ENCODE results near the gene TMPO. TPM values are rescaled to one million over a fixed set of nuclear protein-coding genes. Genes with fewer than 3 reads are reported as not detected.
A peak's percentile ranks its signal among the peaks of the same experiment; 100 is the strongest.

The TMPO gene
- total and polyA plus RNA-seq, 5 donors from 2014 or later: 40.3 to 105 (median 62.4) TPM

GRCh38 chr12:98581101-98581500 lies 65.7 kb downstream of the TMPO start:
- Histone ChIP-seq H3K9me3 (ENCODE audit: control insufficient read depth in 2 of 2, low read length in 2 of 2) (no peaks in the 10 kb centered on the region), H3K36me3 (ENCODE audit: control insufficient read depth, insufficient read depth, low read length) (no peaks in the 10 kb centered on the region), H3K4me3 (ENCODE audit: low read depth, low read length) (no peak overlapping the region), H3K27me3 (ENCODE audit: control insufficient read depth, insufficient read depth, low read length) (no peaks in the 10 kb centered on the region), H3K4me1 (ENCODE audit: control insufficient read depth, insufficient read depth, low read length, poor library complexity, severe bottlenecking) (no peaks in the 10 kb centered on the region), H3K27ac (ENCODE audit: insufficient read depth, low read length, poor library complexity, severe bottlenecking) (no peak overlapping the region)
- no peak for ATAC-seq (ENCODE audit: low read depth in 2 of 2)
- no peak overlapping the region for H3K27ac Mint-ChIP-seq
- H3K9me3 Mint-ChIP-seq: peaks cover 0 to 2% (median 0%) of the 10 kb centered on the region in 7 donors
- H3K4me1 Mint-ChIP-seq: no peaks in the 10 kb centered on the region
- peaks cover 4% of the 10 kb centered on the region for H3K36me3 Mint-ChIP-seq
- DNase-seq: no peak
- no peak overlapping the region for H3K4me3 Mint-ChIP-seq
- peaks cover 4% of the 10 kb centered on the region for H3K27me3 Mint-ChIP-seq

GRCh38 chr12:98582093-98582492 lies 66.7 kb downstream of the TMPO start:
- no peaks in the 10 kb centered on the region for H3K27me3 ChIP-seq (ENCODE audit: control insufficient read depth, insufficient read depth, low read length)
- Mint-ChIP-seq H3K27ac (no peak overlapping the region), H3K36me3 (no peaks in the 10 kb centered on the region), H3K4me3 (no peak overlapping the region), H3K9me3 (peaks cover 0 to 2% (median 0%) of the 10 kb centered on the region in 7 donors), H3K4me1 (no peaks in the 10 kb centered on the region), H3K27me3 (no peaks in the 10 kb centered on the region)
- no peak overlapping the region for H3K27ac ChIP-seq (ENCODE audit: insufficient read depth, low read length, poor library complexity, severe bottlenecking)
- ATAC-seq (ENCODE audit: low read depth in 2 of 2): no peak
- H3K9me3 ChIP-seq (ENCODE audit: control insufficient read depth in 2 of 2, low read length in 2 of 2): no peaks in the 10 kb centered on the region
- no peaks in the 10 kb centered on the region for H3K4me1 ChIP-seq (ENCODE audit: control insufficient read depth, insufficient read depth, low read length, poor library complexity, severe bottlenecking)
- no peak for DNase-seq
- no peaks in the 10 kb centered on the region for H3K36me3 ChIP-seq (ENCODE audit: control insufficient read depth, insufficient read depth, low read length)
- no peak overlapping the region for H3K4me3 ChIP-seq (ENCODE audit: low read depth, low read length)

GRCh38 chr12:98587084-98587483 lies 71.7 kb downstream of the TMPO start:
- no peaks in the 10 kb centered on the region for H3K27me3 ChIP-seq (ENCODE audit: control insufficient read depth, insufficient read depth, low read length)
- no peak overlapping the region for H3K4me3 ChIP-seq (ENCODE audit: low read depth, low read length)
- Mint-ChIP-seq H3K27me3 (no peaks in the 10 kb centered on the region), H3K4me3 (no peak overlapping the region), H3K9me3 (no peaks in the 10 kb centered on the region), H3K27ac (no peak overlapping the region), H3K4me1 (no peaks in the 10 kb centered on the region), H3K36me3 (no peaks in the 10 kb centered on the region)
- no peaks in the 10 kb centered on the region for H3K9me3 ChIP-seq (ENCODE audit: control insufficient read depth in 2 of 2, low read length in 2 of 2)
- no peaks in the 10 kb centered on the region for H3K4me1 ChIP-seq (ENCODE audit: control insufficient read depth, insufficient read depth, low read length, poor library complexity, severe bottlenecking)
- H3K27ac ChIP-seq (ENCODE audit: insufficient read depth, low read length, poor library complexity, severe bottlenecking): no peak overlapping the region
- H3K36me3 ChIP-seq (ENCODE audit: control insufficient read depth, insufficient read depth, low read length): no peaks in the 10 kb centered on the region
- DNase-seq (no peak), ATAC-seq (ENCODE audit: low read depth in 2 of 2) (no peak)

GRCh38 chr12:98591209-98591608 lies 75.8 kb downstream of the TMPO start:
- peaks cover 23% of the 10 kb centered on the region for H3K4me1 ChIP-seq (ENCODE audit: control insufficient read depth, insufficient read depth, low read length, poor library complexity, severe bottlenecking)
- DNase-seq: no peak
- Mint-ChIP-seq H3K4me3 (peak overlapping the region; percentile 25 to 83 (median 56)), H3K27me3 (no peaks in the 10 kb centered on the region), H3K36me3 (peaks cover 9% of the 10 kb centered on the region), H3K9me3 (no peaks in the 10 kb centered on the region), H3K27ac (peak overlapping the region; percentile 34 to 84 (median 45)), H3K4me1 (peaks cover 6 to 25% (median 21%) of the 10 kb centered on the region in 4 donors)
- ATAC-seq (ENCODE audit: low read depth in 2 of 2): no peak
- no peaks in the 10 kb centered on the region for H3K27me3 ChIP-seq (ENCODE audit: control insufficient read depth, insufficient read depth, low read length)
- H3K9me3 ChIP-seq (ENCODE audit: control insufficient read depth in 2 of 2, low read length in 2 of 2): no peaks in the 10 kb centered on the region
- H3K27ac ChIP-seq (ENCODE audit: insufficient read depth, low read length, poor library complexity, severe bottlenecking): no peak overlapping the region
- H3K4me3 ChIP-seq (ENCODE audit: low read depth, low read length): no peak overlapping the region
- peaks cover 6% of the 10 kb centered on the region for H3K36me3 ChIP-seq (ENCODE audit: control insufficient read depth, insufficient read depth, low read length)

GRCh38 chr12:98592825-98593322 lies 77.5 kb downstream of the TMPO start:
- peak overlapping the region; percentile 89 to 97 (median 93) for H3K4me3 Mint-ChIP-seq
- Histone ChIP-seq H3K4me3 (ENCODE audit: low read depth, low read length) (peak overlapping the region; percentile 97), H3K9me3 (ENCODE audit: control insufficient read depth in 2 of 2, low read length in 2 of 2) (no peaks in the 10 kb centered on the region), H3K27me3 (ENCODE audit: control insufficient read depth, insufficient read depth, low read length) (no peaks in the 10 kb centered on the region), H3K27ac (ENCODE audit: insufficient read depth, low read length, poor library complexity, severe bottlenecking) (peak overlapping the region; percentile 96), H3K36me3 (ENCODE audit: control insufficient read depth, insufficient read depth, low read length) (peaks cover 21% of the 10 kb centered on the region), H3K4me1 (ENCODE audit: control insufficient read depth, insufficient read depth, low read length, poor library complexity, severe bottlenecking) (peaks cover 37% of the 10 kb centered on the region)
- no peaks in the 10 kb centered on the region for H3K9me3 Mint-ChIP-seq
- peaks cover 6 to 39% (median 29%) of the 10 kb centered on the region in 4 donors for H3K4me1 Mint-ChIP-seq
- peak overlapping the region; percentile 99 to 100 (median 99) for H3K27ac Mint-ChIP-seq
- ATAC-seq (ENCODE audit: low read depth in 2 of 2) (peak; percentile 2 to 5), DNase-seq (peak in 1 of 3 donors; percentile 67)
- H3K36me3 Mint-ChIP-seq: peaks cover 10% of the 10 kb centered on the region
- no peaks in the 10 kb centered on the region for H3K27me3 Mint-ChIP-seq

GRCh38 chr12:98593351-98594049 lies 78.1 kb downstream of the TMPO start, which contains the start of gene SLC25A3:
Gene SLC25A3 (plus strand): TSS chr12:98593686. CDS start chr12:98593979, 293 bp downstream.
- Mint-ChIP-seq H3K4me1 (peaks cover 6 to 45% (median 32%) of the 10 kb centered on the region in 4 donors), H3K4me3 (peak within 1 kb of the TSS; percentile 89 to 97 (median 93)), H3K9me3 (no peaks in the 10 kb centered on the region), H3K27ac (peak within 1 kb of the TSS; percentile 99 to 100 (median 99)), H3K36me3 (peaks cover 16% of the 10 kb centered on the region), H3K27me3 (no peaks in the 10 kb centered on the region)
- H3K4me3 ChIP-seq (ENCODE audit: low read depth, low read length): peak within 1 kb of the TSS; percentile 97
- H3K27ac ChIP-seq (ENCODE audit: insufficient read depth, low read length, poor library complexity, severe bottlenecking): peak within 1 kb of the TSS; percentile 96
- H3K27me3 ChIP-seq (ENCODE audit: control insufficient read depth, insufficient read depth, low read length): no peaks in the 10 kb centered on the region
- ATAC-seq (ENCODE audit: low read depth in 2 of 2) (peak; percentile 98 to 99), DNase-seq (peak; percentile 92 to 99 (median 95))
- peaks cover 28% of the 10 kb centered on the region for H3K36me3 ChIP-seq (ENCODE audit: control insufficient read depth, insufficient read depth, low read length)
- H3K9me3 ChIP-seq (ENCODE audit: control insufficient read depth in 2 of 2, low read length in 2 of 2): no peaks in the 10 kb centered on the region
- H3K4me1 ChIP-seq (ENCODE audit: control insufficient read depth, insufficient read depth, low read length, poor library complexity, severe bottlenecking): peaks cover 39% of the 10 kb centered on the region

GRCh38 chr12:98594050-98594835 lies 78.9 kb downstream of the TMPO start:
- Mint-ChIP-seq H3K9me3 (no peaks in the 10 kb centered on the region), H3K36me3 (peaks cover 17% of the 10 kb centered on the region)

More at GRCh38 chr12:98594050-98594835, 78.9 kb downstream of the TMPO start:
- DNase-seq: peak in 2 of 3 donors; percentile 20 to 42
- H3K27ac Mint-ChIP-seq: peak overlapping the region; percentile 99 to 100 (median 99)
- Histone ChIP-seq H3K27me3 (ENCODE audit: control insufficient read depth, insufficient read depth, low read length) (no peaks in the 10 kb centered on the region), H3K4me3 (ENCODE audit: low read depth, low read length) (peak overlapping the region; percentile 92), H3K4me1 (ENCODE audit: control insufficient read depth, insufficient read depth, low read length, poor library complexity, severe bottlenecking) (peaks cover 39% of the 10 kb centered on the region), H3K9me3 (ENCODE audit: control insufficient read depth in 2 of 2, low read length in 2 of 2) (no peaks in the 10 kb centered on the region), H3K36me3 (ENCODE audit: control insufficient read depth, insufficient read depth, low read length) (peaks cover 35% of the 10 kb centered on the region), H3K27ac (ENCODE audit: insufficient read depth, low read length, poor library complexity, severe bottlenecking) (peak overlapping the region; percentile 96)
- no peaks in the 10 kb centered on the region for H3K27me3 Mint-ChIP-seq
- H3K4me3 Mint-ChIP-seq: peak overlapping the region; percentile 89 to 97 (median 93)
- peaks cover 6 to 45% (median 34%) of the 10 kb centered on the region in 4 donors for H3K4me1 Mint-ChIP-seq
- ATAC-seq (ENCODE audit: low read depth in 2 of 2): no peak
